Left kidney (tissue), 8 donors: ENCODE data around the gene TLX1. TPM values are rescaled to one million over a fixed set of nuclear protein-coding genes. Genes with fewer than 3 reads are reported as not detected.

ENCODE experiments used
- DNase-seq: peaks from one replicate; pipeline ENCODE4 v3.0.0-alpha.2; 2013
- long read RNA-seq, 8 donors: transcript quantifications; one replicate each; lab custom pipeline, GENCODE V29; 2026
- polyA plus RNA-seq: library from polyadenylated mRNA; unstranded; fragments of 120-200 nt; gene quantifications from one replicate; pipeline ENCODE4 v1.2.1, GENCODE V29; 2013; ENCODE audit not compliant: insufficient read length

TLX1 gene
- polyA plus RNA-seq, result not detected
- long read RNA-seq, donor 1, result 0 reads
- long read RNA-seq, donor 2, result 0 reads
- long read RNA-seq, donor 3, result 0 reads
- long read RNA-seq, donor 4, result 0 reads
- long read RNA-seq, donor 5, result 0 reads
- long read RNA-seq, donor 6, result 0 reads
- long read RNA-seq, donor 7, result 0 reads
- long read RNA-seq, donor 8, result 0 reads

- no peak for DNase-seq
Observed at GRCh38 chr10:101130984-101131961, at the start of gene TLX1. Gene TLX1, plus strand, starts transcription at chr10:101131300. Its CDS starts 242 bp downstream, at chr10:101131542.

- DNase-seq, result no peak
Observed at GRCh38 chr10:101085846-101086245, 45.3 kb upstream of the TLX1 start.

GRCh38 chr10:101087376-101087775, 43.7 kb upstream of the TLX1 start:
- no peak for DNase-seq

- DNase-seq, result no peak
Observed at GRCh38 chr10:101087965-101088364, 43.1 kb upstream of the TLX1 start.

- DNase-seq, result no peak
Observed at GRCh38 chr10:101089520-101090299, 41.4 kb upstream of the TLX1 start.

GRCh38 chr10:101090597-101090996, 40.5 kb upstream of the TLX1 start:
- no peak for DNase-seq

GRCh38 chr10:101091546-101092290, 39.4 kb upstream of the TLX1 start:
- no peak for DNase-seq

GRCh38 chr10:101092881-101093354, 38.2 kb upstream of the TLX1 start:
- no peak for DNase-seq

GRCh38 chr10:101094121-101094879, 36.8 kb upstream of the TLX1 start:
- DNase-seq, result no peak

- DNase-seq, result no peak
Observed at GRCh38 chr10:101095004-101095403, 36.1 kb upstream of the TLX1 start.

GRCh38 chr10:101095550-101096213, 35.4 kb upstream of the TLX1 start:
- no peak for DNase-seq

- no peak for DNase-seq
Observed at GRCh38 chr10:101096378-101096777, 34.7 kb upstream of the TLX1 start.

- no peak for DNase-seq
Observed at GRCh38 chr10:101097881-101098280, 33.2 kb upstream of the TLX1 start.

- no peak for DNase-seq
Observed at GRCh38 chr10:101099901-101100300, 31.2 kb upstream of the TLX1 start.

GRCh38 chr10:101101372-101101881, 29.7 kb upstream of the TLX1 start:
- DNase-seq, result no peak

- DNase-seq, result no peak
Observed at GRCh38 chr10:101103430-101103829, 27.7 kb upstream of the TLX1 start.

GRCh38 chr10:101106351-101106750, 24.7 kb upstream of the TLX1 start:
- DNase-seq, result no peak

- DNase-seq, result no peak
Observed at GRCh38 chr10:101107771-101108170, 23.3 kb upstream of the TLX1 start.

- DNase-seq, result no peak
Observed at GRCh38 chr10:101110856-101111523, 20.1 kb upstream of the TLX1 start.

- no peak for DNase-seq
Observed at GRCh38 chr10:101111547-101111946, 19.6 kb upstream of the TLX1 start.
